Activated T-cell treated with anti-CD3 and anti-CD28 coated beads for 1 hour (primary cell): ENCODE measurements around the gene PI4KA.
"Not testable (repeated sequence)": the region's sequence is repeated elsewhere in the genome, so short reads cannot be mapped to it uniquely, and the experiment has no call there.

Source experiments
- DNase-seq: peaks from one replicate; pipeline ENCODE4 v3.0.0-alpha.2; 2020; ENCODE audit warnings: low read depth

PI4KA gene

DNA sequence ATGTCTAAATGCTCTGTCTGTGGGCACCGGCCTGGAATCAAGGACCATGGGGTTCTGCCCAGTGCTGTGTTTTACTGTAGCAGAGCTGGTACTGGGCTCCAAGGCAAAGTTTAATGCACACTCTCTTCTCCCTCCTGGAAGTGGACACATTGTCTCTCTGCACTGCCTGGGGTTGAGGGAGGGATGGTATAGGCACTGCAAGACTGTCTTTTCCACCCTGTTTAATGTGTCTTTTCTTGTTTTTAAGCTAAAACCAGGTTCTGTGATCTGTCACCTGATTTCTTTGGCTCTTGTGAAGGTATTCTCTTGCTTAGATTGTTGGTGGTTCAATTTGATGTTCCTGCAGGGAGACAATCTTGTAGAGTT lies 194.0 kb downstream of the PI4KA start:
- DNase-seq, result no peak

DNA sequence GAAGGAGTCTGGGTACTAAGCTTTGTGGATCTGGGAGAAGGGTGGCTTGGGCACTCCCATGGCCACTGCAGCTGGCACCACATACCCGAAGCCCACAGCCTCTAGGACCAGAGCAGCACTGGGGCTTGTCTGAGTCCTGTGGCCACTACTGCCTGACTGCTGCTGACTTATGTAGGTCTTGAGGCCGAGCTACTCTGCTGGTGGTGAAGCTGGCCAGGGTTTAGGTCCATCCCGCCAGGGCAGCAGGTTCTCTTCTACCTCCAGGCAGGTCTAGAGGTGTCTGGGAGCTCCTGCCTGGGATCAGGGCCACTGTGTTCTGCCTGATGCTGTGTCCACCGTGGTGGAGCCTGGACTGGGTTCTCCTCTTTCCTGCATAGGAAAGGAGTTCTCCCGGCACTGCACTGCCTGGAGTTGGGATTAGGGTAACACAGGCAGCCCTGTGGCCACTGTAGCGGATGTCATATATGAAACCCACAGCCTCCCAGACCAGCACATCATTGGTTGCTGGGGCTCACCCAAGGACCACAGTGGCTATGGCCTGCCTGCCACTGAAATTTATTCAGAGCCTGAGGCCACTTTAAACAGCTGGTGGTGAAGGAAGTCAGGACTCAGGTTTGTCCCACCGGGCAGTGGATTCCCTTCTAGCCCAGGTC lies 194.5 kb downstream of the PI4KA start:
- DNase-seq, result no peak

DNA sequence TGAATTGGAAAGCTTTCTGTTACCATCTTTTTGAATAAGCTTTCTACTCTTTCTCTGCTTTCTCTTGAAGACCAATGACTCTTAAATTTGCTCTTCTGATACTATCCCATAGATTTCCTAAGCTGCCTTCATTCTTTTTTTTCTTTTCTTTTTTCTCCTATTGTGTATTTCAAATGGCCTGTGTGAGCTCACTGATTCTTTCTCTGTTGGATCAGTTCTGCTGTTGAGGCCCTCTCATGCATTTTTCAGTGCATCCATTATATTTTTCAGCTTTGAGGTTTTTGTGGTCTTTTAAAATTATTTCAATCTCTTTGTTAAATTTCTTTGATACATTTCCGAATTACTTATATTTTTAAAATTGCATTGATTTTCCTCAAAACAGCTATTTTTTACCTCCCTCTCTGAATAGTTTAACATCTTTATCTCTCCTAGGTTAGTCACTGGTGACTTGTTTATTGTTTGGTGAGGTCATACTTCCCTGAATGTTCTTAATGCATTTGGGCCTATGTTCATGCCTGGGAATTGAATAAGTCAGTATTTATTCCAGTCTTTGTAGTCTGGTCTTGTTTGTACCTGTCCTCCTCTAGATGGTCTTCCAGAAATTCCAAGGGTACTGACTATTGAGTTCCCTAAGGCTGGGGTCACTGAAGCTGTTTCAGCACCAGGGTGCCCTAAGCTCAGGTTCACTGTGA lies 195.3 kb downstream of the PI4KA start:
- DNase-seq, result no peak

DNA sequence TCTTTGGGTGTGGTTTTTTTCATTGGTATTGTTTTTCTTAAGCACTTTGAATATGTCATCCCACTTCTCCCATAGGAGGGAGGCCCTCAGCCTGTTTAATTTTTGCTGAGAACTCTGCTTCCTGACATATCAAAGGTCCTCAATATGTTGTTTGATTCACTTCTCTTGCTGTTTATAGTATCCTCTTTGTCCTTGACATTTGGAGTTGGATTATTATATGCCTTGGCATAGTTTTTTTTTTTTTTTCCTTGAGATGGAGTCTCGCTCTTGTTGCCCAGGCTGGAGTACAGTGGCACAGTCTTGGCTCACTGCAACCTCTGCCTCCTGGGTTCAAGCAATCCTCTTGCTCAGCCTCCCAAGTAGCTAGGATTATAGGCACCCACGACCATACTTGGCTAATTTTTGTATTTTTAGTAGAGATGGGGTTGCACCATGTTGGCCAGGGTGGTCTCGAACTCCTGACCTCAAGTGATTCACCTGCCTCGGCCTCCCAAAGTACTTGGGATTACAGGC lies 196.0 kb downstream of the PI4KA start:
- not testable (repeated sequence) for DNase-seq

DNA sequence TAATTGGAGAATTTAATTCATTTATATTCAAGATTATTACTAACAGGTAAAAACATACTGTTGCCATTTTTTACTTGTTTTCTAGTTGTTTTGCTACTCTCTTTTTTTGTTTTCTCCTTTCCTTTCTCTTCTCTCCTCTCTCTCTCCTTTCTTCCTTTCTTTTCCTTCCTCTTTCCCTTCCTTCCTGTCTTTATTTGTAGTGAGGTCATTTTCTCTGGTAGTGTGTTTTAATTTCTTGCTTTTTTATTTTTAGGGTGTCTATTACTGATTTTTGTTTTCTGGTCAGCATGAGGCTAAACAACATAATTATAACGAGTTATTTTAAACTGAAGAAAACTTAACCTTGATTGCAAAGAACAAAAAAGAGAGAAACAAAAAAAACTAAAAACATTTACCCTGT lies 197.1 kb downstream of the PI4KA start:
- no peak for DNase-seq

DNA sequence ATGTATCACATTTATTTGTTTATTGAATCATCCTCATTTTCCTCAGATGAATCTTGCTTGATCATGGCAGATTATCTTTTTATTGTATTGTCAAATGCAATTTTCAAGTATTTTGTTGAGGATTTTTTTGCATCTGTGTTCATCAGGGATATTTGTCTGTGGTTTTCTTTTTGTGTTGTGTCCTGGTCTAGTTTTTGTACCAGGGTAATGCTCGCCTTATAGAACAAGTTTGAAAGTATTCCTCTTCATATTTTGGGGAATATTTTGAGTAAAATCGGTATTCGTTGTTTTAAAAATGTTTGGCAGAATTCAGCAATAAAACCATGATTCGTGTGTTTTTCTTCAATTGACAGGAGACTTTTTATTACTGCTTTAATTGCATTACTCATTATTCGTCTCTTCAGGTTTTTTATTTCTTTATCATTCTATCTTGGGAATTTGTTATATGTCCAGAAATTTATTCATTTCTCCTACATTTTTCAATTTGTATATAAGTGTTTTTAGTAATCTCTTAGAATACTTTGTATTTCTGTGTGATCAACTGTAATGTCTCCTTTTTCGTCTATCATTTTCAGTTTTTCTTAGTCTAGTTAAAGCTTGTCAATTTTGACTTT lies 198.1 kb downstream of the PI4KA start:
- DNase-seq, result no peak

DNA sequence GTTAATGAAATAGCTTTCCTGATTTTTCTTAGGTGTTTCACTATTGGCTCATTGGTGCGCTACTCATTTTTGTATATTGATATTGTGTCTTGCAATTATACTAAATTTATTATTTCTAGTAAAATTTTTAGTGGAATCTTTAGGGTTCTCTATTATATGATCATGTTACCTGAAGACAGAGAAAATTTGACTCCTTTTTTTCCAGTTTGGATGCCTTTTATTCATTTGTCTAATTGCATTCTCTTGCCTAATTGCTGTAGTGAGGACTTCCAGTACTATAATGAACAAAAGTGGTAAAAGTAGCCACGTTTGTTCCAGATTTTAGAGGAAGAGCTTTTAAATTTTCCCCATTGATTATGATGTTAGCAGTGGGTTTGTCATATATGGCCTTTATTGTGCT lies 198.7 kb downstream of the PI4KA start:
- no peak for DNase-seq

DNA sequence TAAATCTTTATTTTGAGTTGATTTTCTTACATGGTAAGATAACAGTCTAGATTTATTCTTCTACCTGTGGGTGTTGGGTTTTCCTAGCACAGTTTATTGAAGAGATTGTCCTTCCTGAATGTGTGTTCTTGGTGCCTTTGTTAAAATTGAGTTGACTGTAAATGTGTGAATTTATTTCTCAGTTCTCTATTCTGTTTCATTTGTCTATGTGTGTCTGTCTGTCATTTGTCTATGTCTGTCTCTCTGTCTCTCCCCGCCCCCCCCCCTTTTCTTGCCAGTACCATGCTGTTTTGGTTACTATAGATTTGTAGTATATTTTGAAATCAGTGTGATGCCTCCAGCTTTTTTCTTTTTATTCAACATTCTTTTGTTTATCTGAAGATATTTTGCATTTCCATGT lies 199.4 kb downstream of the PI4KA start:
- no peak for DNase-seq

DNA sequence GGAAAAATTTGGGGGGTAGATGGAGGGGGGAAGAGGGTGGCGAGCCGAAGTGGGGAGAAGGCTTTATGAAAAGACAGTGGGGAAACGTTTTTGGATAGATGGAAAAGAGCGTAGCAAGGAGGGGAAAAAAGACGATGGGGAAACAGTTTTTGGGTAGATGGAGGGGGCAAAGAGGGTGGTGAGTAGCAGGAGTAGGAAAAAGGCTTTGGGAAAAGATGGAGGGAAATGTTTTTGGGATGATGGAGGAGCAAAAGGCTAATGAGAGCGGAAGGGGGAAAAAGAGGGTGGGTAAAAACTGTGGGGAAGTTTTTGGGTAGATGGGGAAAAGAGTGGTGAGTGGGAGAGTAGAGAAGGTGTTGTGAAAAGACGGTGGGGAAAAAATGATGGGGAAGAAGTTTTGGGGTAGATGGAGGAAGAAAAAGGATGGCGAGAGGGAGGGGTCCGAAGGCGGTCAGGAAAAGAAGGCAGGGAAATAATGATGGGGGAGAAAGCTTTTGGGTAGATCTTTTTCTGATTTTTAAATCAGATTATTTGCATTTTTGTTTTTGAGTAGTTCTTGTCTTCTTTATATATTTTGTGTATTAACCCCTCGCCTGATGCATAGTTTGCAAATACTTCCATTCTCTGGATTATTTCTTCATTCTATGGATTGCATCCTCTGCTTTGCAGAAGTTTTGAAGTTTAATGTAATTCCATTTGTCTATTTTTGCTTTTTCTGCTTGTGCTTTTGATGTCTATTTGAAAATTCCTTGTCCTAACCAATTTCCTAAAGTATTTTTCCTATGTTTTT lies 200.0 kb downstream of the PI4KA start:
- DNase-seq, result no peak

DNA sequence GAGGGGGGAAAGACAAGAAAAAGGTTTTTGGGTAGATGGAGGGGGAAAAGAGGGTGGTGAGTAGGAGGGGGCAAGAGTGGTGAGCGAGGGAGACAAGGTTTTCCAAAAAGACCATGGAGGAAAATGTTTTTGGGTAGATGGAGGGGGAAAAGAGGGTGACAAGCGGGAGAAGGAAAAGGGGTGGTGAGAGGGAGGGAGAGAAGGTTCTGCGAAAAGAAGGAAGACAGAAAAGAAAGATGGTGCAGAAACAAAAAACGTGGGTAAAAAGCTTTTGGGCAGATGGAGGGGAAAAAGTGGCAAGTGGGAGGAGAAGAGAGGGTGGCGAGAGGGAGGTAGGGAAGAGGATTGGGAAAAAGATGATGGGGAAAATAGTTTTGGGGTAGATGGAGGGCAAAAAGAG lies 200.6 kb downstream of the PI4KA start:
- no peak for DNase-seq
